Medulla oblongata (tissue), 1 donor: ENCODE data around the gene LYZL6.
A peak's percentile ranks its signal among the peaks of the same experiment; 100 is the strongest.

Experiments used
- DNase-seq: peaks from one replicate; pipeline ENCODE4 v3.0.0-alpha.2; 2015; ENCODE audit errors: extremely low spot score

Gene LYZL6

GRCh38 chr17:35943537-35943936 lies at the start of gene LYZL6:
TSS of gene LYZL6 (minus strand) at chr17:35943713. CDS start at chr17:35939356, 4,357 bp downstream.
- DNase-seq, result no peak

- DNase-seq, result no peak
These were observed 47.6 kb upstream of the LYZL6 start for GRCh38 chr17:35991075-35991474.

- no peak for DNase-seq
These were observed 44.7 kb upstream of the LYZL6 start for GRCh38 chr17:35988164-35988563.

GRCh38 chr17:35986643-35987042 lies 43.1 kb upstream of the LYZL6 start, which contains the start of gene CCL14:
TSS of gene CCL14 (minus strand) at chr17:35986729. CDS start at chr17:35986649, 80 bp downstream.
- no peak for DNase-seq

- no peak for DNase-seq
These were observed 40.6 kb upstream of the LYZL6 start for GRCh38 chr17:35984140-35984539.

- DNase-seq, result no peak
These were observed 39.1 kb upstream of the LYZL6 start for GRCh38 chr17:35982409-35983191.

GRCh38 chr17:35981908-35982330 lies 38.4 kb upstream of the LYZL6 start:
- DNase-seq, result no peak

- DNase-seq, result no peak
These were observed 37.7 kb upstream of the LYZL6 start, which contains the start of gene CCL16 for GRCh38 chr17:35981246-35981645. TSS of gene CCL16 (minus strand) at chr17:35981497. CDS start at chr17:35981420, 77 bp downstream.

- DNase-seq, result no peak
These were observed 34.8 kb upstream of the LYZL6 start for GRCh38 chr17:35978346-35978745.

GRCh38 chr17:35977509-35977908 lies 34.0 kb upstream of the LYZL6 start:
- no peak for DNase-seq

GRCh38 chr17:35973333-35974260 lies 30.1 kb upstream of the LYZL6 start:
- DNase-seq, result no peak

GRCh38 chr17:35972945-35973332 lies 29.4 kb upstream of the LYZL6 start:
- DNase-seq, result no peak

GRCh38 chr17:35972535-35972934 lies 29.0 kb upstream of the LYZL6 start:
- DNase-seq, result no peak

GRCh38 chr17:35972066-35972465 lies 28.6 kb upstream of the LYZL6 start:
- no peak for DNase-seq

GRCh38 chr17:35969558-35970380 lies 26.3 kb upstream of the LYZL6 start:
- peak; percentile 92 for DNase-seq

GRCh38 chr17:35968520-35969054 lies 25.1 kb upstream of the LYZL6 start:
- DNase-seq, result no peak

GRCh38 chr17:35965272-35965671 lies 21.8 kb upstream of the LYZL6 start:
- no peak for DNase-seq

GRCh38 chr17:35963663-35964062 lies 20.1 kb upstream of the LYZL6 start:
- no peak for DNase-seq

GRCh38 chr17:35953720-35954119 lies 10.2 kb upstream of the LYZL6 start:
- DNase-seq, result no peak

GRCh38 chr17:35949401-35949800 lies 5.9 kb upstream of the LYZL6 start:
- no peak for DNase-seq

- DNase-seq, result no peak
These were observed 4.6 kb upstream of the LYZL6 start for GRCh38 chr17:35948092-35948491.
